HG03558 (cell line): ENCODE measurements around the gene DPM2.

Experiments
- ATAC-seq: cut with Tn5 transposase; IDR thresholded peaks from one replicate; pipeline ENCODE4 v1.9.1; 2021; ENCODE audit warnings: moderate number of reproducible peaks; ENCODE audit not compliant: unreplicated experiment; ENCODE audit errors: extremely low read depth

Gene DPM2

GRCh38 chr9:127905004-127905728 lies 32.5 kb downstream of the DPM2 start:
- ATAC-seq: no peak

- ATAC-seq: no peak
Measured at GRCh38 chr9:127904561-127905003, 33.1 kb downstream of the DPM2 start.

- no peak for ATAC-seq
Measured at GRCh38 chr9:127903557-127904475, 33.8 kb downstream of the DPM2 start.

GRCh38 chr9:127899128-127899943 lies 38.3 kb downstream of the DPM2 start, which contains the start of gene ST6GALNAC6:
TSS of gene ST6GALNAC6 (minus strand) at chr9:127899603. CDS start at chr9:127897981, 1,622 bp downstream.
- no peak for ATAC-seq

GRCh38 chr9:127898433-127899127 lies 39.1 kb downstream of the DPM2 start:
- ATAC-seq: no peak

GRCh38 chr9:127897193-127897692 lies 40.4 kb downstream of the DPM2 start:
- ATAC-seq: no peak

- ATAC-seq: no peak
Measured at GRCh38 chr9:127896395-127897192, 41.1 kb downstream of the DPM2 start.

GRCh38 chr9:127895811-127896210 lies 41.8 kb downstream of the DPM2 start:
- no peak for ATAC-seq

GRCh38 chr9:127893392-127893791 lies 44.3 kb downstream of the DPM2 start:
- ATAC-seq: no peak

- ATAC-seq: no peak
Measured at GRCh38 chr9:127892831-127893230, 44.8 kb downstream of the DPM2 start.

GRCh38 chr9:127890053-127890452 lies 47.6 kb downstream of the DPM2 start:
- ATAC-seq: no peak

- no peak for ATAC-seq
Measured at GRCh38 chr9:127887792-127888191, 49.9 kb downstream of the DPM2 start.

- no peak for ATAC-seq
Measured at GRCh38 chr9:127886401-127886972, 51.2 kb downstream of the DPM2 start.

GRCh38 chr9:127885508-127886281 lies 52.0 kb downstream of the DPM2 start:
- ATAC-seq: no peak
